HEK293 (cell line): ENCODE measurements around the gene CD180.

Experiments
- CTCF ChIP-seq: fragments of 450-650 bp; formaldehyde crosslinking; IDR thresholded peaks from 2 replicates; pipeline ENCODE4 v1.5.1; 2016; ENCODE audit warnings: missing biosample characterization, missing genetic modification characterization
- GLI2 ChIP-seq: fragments of 450-650 bp; formaldehyde crosslinking; IDR thresholded peaks from 2 replicates; pipeline ENCODE4; 2017; ENCODE audit warnings: missing biosample characterization, missing genetic modification characterization, low read depth, borderline replicate concordance
- KLF16 ChIP-seq: fragments of 450-650 bp; formaldehyde crosslinking; IDR thresholded peaks from 2 replicates; pipeline ENCODE4 v1.5.1; 2017; ENCODE audit warnings: missing biosample characterization, missing genetic modification characterization
- ZBTB1 ChIP-seq: fragments of 450-650 bp; formaldehyde crosslinking; IDR thresholded peaks from 2 replicates; pipeline ENCODE4 v1.5.1; 2016; ENCODE audit warnings: missing biosample characterization, missing genetic modification characterization
- ZBTB20 ChIP-seq: fragments of 450-650 bp; formaldehyde crosslinking; IDR thresholded peaks from 2 replicates; pipeline ENCODE4 v1.5.1; 2016; ENCODE audit warnings: missing biosample characterization, missing genetic modification characterization
- ZBTB49 ChIP-seq: fragments of 450-650 bp; formaldehyde crosslinking; IDR thresholded peaks from 2 replicates; pipeline ENCODE4 v1.5.1; 2016; ENCODE audit warnings: missing biosample characterization, missing genetic modification characterization, low read depth
- ZNF10 ChIP-seq: fragments of 450-650 bp; formaldehyde crosslinking; IDR thresholded peaks from 2 replicates; pipeline ENCODE4 v1.5.1; 2017; ENCODE audit warnings: missing biosample characterization, missing genetic modification characterization
- ZNF2 ChIP-seq: fragments of 450-650 bp; formaldehyde crosslinking; IDR thresholded peaks from 2 replicates; pipeline ENCODE4 v1.5.1; 2016; ENCODE audit warnings: missing biosample characterization, missing genetic modification characterization
- ZNF239 ChIP-seq: fragments of 450-650 bp; formaldehyde crosslinking; IDR thresholded peaks from 2 replicates; pipeline ENCODE4 v1.5.1; 2016; ENCODE audit warnings: missing biosample characterization, missing genetic modification characterization
- ZNF391 ChIP-seq: fragments of 450-650 bp; formaldehyde crosslinking; IDR thresholded peaks from 2 replicates; pipeline ENCODE4 v1.5.1; 2016; ENCODE audit warnings: low read depth, missing biosample characterization, missing genetic modification characterization, borderline replicate concordance
- ZNF555 ChIP-seq: fragments of 450-650 bp; formaldehyde crosslinking; conservative IDR thresholded peaks from 2 replicates; pipeline ENCODE4 v1.5.1; 2017; ENCODE audit warnings: missing biosample characterization, mild to moderate bottlenecking, missing genetic modification characterization, inconsistent platforms

- TF ChIP-seq ZBTB20 (no peak), ZNF391 (no peak), KLF16 (tag by site-specific recombination) (no peak), CTCF (tag by site-specific recombination) (no peak), ZBTB49 (no peak), ZBTB1 (tag by site-specific recombination) (no peak), ZNF2 (tag by site-specific recombination) (no peak), ZNF555 (tag by site-specific recombination) (no peak), ZNF239 (no peak), ZNF10 (tag by site-specific recombination) (no peak), GLI2 (tag by site-specific recombination) (no peak)
These were observed 44.2 kb upstream of the CD180 start for GRCh38 chr5:67240846-67241245.
